Activated CD8-positive, alpha-beta memory T cell treated with anti-CD3 and anti-CD28 coated beads for 4 hours (primary cell): Measurements from ENCODE around the gene UBE2S.

Source experiments
- DNase-seq, 2 donors: peaks; one replicate each; pipeline ENCODE4 v3.0.0-alpha.2; 2020; ENCODE audit warnings: low read depth in 2 of 2

UBE2S gene

DNA sequence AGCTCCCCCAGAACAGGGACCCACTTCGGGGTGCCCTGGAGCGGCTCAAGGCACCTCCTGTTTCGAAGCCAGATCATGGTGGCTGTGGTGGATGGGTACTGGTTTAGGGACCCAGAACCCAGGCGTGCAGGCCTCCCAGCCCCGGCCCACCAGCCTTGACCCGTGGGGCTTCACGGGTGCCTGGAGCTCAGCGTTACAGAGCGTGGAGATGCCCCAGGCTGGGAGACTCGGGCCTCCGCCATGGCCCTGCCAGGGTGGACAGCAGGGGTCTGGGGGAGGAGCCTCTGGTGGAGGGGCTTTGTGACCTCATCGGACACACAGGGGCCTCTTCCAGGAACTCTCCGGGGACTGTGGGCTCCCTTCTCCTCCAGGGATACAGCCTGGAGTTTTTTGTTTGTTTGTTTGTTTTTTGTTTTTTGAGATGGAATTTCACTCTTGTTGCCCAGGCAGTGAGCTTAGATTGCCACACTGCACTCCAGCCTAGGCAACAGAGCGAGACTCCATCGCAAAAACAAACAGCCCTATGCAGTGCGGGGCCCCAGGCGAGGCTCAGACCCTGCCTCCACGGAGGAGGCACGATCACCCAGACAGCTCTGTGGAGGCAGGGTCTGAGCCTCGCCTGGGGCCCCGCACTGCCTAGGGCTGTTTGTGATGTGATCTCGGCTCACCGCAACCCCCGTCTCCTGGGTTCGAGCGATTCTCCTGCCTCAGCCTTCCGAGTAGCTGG, 44.4 kb downstream of the UBE2S start, which contains the start of gene GARIN5B:
GARIN5B (minus strand) TSS at position 271 of the 727 bp plus-strand sequence; CDS start at position 77, 194 bp downstream.
- DNase-seq: no peak

DNA sequence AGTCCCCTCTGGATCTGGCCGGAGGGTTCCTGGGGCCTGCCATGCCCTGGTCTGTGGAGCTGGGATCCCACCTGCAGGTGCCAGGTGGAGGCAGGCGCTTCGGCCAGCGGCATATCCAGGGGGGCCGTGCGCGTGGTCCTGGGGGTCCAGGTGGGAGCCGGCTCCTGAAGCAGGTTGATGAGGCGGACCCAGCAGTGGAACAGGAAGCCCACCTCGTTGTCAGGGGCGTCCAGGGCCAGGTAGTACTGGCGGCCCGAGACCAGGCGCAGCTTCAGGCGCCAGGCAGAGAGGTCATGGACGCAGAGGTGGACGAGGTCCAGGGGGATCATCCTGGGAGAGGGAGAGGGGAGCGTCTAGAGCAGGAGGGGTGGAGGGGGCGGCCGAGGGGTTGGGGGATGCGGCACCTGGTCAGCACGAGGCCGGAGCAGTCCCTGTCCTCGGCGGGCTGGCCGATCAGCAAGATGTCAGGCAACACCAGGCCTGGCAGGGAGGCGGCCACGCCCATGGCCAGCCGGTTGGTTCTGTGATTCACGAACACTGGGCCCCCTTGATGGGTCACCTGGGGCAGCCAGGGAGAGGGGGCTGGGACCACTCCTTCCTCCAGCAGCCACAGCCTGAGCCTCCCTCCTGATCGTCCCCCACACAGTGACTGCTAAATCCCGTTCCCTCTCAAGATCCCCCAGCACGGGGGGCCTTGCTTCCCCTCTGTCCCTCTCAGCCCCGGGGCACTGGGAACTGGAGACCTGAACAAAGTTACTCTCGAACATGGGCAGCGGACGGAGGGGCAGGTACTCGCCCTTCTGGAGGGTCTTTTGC, 45.2 kb downstream of the UBE2S start:
- DNase-seq: no peak

DNA sequence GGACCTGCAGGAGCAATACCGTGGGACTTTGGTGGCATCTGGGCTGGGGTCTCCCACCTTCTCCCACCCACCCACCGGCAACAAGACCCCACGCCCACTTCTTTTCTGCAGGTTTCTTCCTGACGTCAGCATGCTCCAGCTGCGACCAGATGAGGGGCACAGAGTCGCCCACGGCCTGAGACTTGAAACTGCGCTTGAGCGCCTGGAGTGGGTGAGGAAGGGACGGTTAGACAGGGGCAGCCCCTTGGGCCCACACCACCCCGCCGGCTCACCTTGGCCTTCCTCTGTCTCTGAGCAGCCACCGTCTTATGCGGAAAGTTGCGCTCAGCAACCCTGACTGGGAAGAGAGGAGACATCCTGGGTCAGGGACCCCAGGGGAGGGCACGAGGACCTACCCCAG, 46.7 kb downstream of the UBE2S start:
- DNase-seq: no peak

DNA sequence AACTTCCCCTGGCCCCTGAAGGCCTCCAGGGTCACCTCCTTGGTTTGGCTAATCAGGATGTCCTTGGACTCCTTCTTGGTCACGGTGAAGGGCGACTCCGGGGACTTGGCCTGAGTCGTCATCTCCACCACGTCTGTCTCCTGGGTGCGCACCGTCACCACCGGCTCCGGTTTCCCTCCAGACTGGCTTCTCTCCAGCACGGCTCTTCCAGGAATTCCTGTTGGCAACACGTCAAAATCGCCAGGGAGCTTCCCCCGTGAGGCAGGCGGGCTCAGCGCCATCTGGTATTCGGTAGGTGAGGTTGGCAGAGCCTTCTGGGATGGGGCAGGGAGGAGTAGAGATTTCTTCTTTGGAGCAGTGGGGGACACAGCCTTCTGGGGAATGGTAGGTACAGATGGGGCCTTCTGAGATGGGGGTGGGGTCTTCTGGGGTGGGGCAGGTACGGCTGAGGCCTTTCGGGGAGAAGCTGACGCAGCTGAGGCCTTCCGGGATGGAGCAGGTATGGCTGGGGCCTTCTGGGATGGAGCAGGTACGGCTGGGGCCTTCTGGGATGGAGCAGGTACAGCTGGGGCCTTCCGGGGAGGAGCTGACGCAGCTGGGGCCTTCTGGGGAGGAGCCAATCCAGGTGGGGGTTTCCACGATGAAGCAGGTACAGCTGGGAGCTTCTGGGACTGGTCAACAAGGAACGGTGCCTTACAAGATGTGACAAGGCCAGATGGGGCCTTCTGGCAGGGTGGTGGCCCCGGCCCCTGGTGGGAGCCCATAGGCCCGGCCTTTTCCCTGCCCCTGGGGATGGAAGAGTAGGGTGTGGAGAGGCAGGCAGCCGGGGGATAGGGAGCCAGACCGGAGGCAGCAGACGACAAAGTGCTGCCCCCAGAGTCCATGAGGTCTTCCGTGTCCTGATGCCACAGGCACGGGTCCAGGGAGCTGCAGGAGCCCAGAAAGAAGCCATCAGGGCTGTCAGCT, 48.4 kb downstream of the UBE2S start:
- no peak for DNase-seq

DNA sequence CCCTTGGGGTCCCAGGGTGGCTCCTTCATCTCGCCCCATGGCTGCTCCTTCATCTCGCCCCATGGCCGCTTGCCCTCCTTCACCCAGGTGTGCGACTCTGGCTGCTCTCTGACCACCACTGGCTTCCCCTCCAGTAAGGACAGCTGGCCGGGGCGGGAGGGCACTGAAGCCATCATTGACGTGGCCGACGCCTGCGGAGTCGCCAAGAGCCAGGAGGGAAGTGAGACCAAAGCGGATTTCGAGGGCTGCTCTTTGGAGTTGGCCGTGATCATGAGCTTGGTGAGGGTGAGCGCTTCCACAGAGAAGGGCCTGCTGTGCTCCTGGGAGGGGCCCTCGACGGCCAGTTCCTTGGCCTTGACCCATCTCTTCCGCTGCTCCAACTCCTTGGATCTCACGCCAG, 49.1 kb downstream of the UBE2S start:
- no peak for DNase-seq

DNA sequence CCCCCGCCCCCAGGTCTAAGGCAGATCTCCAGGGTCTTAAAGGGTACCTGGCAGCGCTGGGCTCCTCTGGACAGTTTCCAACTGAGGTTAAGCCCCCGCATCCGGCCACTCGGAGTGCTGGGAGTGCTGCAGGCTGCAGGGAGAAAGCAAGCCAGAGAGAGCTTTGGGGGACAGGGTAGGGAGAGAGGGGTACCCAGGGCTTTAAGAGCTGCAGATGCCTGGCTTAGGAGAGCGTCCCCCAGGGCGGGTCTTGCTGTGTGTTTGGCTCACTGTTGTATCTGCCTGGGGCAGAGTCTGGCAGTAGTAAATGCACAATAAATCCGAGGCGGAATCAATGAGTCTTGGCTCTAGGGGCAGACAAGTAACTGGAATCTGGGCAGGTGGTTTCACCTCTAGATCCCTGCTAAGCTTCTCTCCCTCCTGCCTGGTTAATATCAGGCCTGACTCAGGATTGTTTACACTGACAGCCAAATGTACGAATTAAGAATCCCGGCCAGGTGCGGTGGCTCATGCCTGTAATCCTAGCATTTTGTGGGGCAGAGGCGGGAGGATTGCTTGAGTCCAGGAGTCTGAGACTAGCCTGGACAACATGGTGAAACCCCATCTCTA, 52.3 kb downstream of the UBE2S start:
- DNase-seq: no peak

DNA sequence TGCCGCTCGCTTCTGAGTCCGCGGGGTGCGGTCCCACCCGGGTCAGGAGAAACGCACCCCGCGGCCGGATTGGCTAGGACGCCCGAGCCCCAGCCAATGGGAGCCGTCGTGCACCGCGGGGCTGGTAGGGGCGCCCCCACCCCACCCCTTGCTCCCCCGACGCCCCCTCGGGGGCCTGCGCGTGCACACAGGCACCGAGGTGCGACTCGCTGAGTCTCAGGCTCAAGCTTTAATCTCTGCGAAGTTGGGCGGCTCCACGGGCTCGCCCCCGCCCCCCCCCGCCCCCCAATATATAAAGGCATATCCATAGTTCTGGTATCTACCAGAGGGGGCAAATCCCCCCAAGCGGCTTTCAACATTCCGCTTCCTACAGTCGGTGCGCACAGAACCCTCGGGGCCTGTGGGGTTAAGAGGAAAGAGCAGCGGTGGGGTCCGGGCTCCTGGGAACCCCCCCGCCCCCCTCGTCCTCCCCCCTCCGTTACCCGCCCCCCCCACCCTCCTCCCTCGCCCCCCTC, 52.8 kb downstream of the UBE2S start, which contains the start of gene COX6B2:
COX6B2 (minus strand) TSS at position 22 of the 515 bp plus-strand sequence. CDS start 198 bp downstream, outside the sequence.
- no peak for DNase-seq

DNA sequence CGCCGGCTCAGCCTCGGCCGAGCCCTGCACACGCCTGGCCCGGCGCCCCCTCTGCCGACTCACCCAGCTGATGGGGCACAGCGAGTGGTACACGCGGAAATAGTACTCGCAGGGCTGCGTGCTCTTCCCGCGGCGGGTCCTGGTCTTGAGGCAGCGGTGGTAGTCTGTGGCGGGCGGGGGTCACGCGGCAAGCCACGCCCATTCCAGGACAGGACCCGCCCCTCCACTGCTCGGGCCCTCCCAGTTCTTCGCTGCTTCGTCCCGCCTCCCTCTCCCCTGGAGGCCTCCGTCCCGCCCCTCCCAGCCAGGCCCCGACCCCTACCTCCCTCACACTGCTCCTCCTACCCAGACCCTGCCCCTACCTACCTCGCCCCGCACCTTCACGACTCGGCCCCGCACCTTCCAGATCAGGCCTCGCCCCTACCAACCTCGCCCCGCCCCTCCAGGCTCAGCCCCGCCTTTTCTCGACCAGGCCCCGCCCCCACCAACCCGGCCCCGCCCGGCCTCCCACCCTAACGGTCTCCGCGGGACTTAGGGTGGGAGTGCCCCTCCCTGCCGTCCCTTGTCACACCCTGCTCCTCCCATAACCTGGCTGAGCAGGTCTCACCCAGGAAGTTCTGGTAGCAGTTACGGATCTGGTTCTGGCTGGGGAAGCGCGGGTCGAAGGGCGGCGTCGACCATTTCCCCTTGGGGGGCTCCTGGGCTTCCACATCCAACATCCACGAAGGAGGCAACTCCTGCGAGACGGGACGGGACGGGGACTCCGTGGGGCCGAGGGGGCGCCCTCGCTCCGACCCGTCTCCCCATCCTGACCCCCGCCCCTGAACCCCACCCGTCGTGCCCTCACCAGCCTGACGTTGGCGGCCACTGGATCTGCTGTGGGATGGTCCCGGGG, 53.5 kb downstream of the UBE2S start:
- DNase-seq: no peak

DNA sequence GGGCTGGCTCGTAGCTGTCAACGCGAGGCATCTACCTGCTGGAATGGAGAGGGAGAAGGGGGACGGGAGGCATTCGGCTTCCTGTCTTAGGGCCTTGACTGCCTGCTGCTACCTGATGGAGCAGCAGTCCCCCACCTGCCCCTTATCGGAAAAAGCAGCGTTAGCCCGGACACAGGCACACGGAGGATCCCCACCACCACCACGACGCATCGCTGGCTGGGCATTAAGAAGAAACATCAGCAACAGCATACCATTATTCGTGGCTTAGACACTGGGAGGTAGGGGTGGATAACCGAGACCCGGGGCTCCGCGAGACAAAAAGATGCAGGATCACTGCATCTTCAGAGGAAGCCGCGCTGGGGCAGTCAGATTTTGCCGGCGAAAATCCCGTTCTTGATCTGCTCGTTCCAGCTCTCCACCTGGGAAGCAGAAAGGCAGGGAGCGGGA, 54.2 kb downstream of the UBE2S start:
- DNase-seq: no peak

DNA sequence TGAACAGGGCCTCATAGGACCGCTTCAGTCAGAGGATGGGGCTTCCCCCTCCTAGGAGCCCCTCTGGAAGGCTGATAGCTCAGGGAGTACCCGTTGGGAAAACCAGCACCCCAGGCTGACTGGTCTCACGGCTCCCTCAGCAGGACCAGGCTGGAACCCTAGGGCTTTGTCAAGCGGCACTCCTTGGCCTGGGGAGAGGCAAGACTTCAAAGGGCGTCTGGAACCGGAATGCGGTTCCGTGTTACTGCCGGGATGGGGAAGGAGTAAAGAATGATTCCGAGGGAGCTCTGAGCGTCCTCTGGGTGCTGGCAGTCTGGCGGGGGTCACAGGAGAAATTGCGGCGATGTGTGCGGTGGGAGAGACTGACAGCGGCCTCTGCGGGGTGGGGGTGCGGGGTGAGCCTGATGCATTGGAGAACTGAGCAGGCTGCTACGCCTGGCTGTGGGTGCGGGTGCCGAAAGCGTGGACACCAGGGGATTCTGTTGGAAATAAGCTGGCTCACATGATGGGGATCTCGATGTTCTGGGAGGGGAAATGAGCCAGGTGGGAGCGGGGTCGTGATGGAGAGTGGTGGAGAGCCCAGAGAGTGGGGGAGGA, 54.9 kb downstream of the UBE2S start:
- no peak for DNase-seq

DNA sequence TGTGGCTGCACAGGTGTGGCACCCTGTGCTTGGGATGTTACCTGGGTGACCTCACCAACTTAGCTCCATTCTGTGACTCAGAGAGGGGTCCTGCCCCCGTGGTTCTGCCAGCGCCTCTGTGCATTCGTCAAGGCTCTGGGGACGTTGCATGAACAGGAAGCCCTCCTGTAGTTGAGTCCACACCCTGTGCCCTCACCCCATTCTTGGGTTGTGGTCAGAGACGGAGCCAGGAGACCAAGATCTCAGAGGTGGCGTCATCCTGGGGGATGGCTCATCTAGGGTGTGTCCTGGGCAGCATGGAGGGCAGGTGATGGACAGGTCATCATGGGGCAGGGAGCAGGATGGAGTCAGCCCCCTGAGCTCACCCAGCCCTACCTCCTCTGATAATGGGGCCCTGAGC, 55.5 kb downstream of the UBE2S start:
- DNase-seq: no peak

DNA sequence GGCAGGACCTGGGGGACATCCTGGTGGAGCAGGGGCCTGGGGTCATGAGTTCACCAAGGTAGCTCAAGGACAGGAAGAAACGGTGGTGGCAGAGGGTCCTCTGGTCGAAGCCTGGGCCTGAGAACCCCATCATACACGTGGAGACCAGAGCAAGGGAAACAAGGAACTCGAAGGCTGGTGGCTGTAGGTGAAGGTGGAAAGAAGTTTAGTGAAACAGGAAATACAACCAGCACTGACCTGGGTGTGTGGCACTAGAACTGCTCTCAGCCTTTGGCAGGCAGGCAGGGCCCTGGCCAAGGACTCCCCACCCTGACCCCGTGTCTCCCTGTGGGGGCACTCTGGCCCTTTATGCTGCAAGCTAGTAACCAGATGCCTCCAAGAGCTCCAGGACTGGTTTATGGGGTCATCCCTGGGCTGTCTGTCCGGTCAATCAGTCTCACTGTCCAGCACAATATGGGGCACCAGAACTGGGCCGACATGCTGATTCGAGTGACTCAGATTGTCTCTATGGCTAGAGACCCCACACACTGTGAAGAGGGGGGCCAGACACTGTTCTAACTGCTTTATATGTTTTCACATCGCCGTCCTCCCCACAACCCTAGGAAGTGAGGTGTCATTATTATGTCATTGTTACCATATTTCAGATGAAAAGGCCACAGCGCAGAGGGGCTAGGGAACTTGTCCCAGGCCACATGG, 56.8 kb downstream of the UBE2S start:
- DNase-seq: no peak
